Tibial artery (tissue), 4 donors: ENCODE results near the gene HDAC4.

Experiments used
- DNase-seq, 2 donors: peaks; one replicate each; pipeline ENCODE4 v3.0.0-alpha.2; 2019
- H3K27ac ChIP-seq, 2 donors: fragments of 200-600 bp; sonication (generic) in 1 of 2; 1 replicate in 1 of 2; 2 replicates in 1 of 2; pipeline ENCODE4 v1.5.1; 2018 to 2019; ENCODE audit warnings: mild to moderate bottlenecking in 1 of 2
- H3K27me3 ChIP-seq, 2 donors: fragments of 200-600 bp; sonication (generic) in 1 of 2; one replicate each; pipeline versions ENCODE4 v1.5.1 to v1.6.0; 2016 to 2019
- H3K36me3 ChIP-seq, 3 donors: fragments of 200-600 bp; sonication (generic) in 2 of 3; one replicate each; pipeline ENCODE4 v1.5.1; 2016 to 2019; ENCODE audit warnings: mild to moderate bottlenecking in 2 of 3
- H3K4me1 ChIP-seq, 4 donors: fragments of 200-600 bp; sonication (generic) in 2 of 4; 1 replicate in 3 of 4; 2 replicates in 1 of 4; pipeline ENCODE4 v1.5.1; 2016 to 2019
- H3K4me3 ChIP-seq, 2 donors: fragments of 200-600 bp; sonication (generic) in 1 of 2; 1 replicate in 1 of 2; 2 replicates in 1 of 2; pipeline ENCODE4 v1.5.1; 2018 to 2019; ENCODE audit warnings: mild to moderate bottlenecking in 2 of 2
- H3K9me3 ChIP-seq, 3 donors: fragments of 200-600 bp; sonication (generic) in 1 of 3; one replicate each; pipeline ENCODE4 v1.5.1; 2016 to 2019
- CTCF ChIP-seq, 2 experiments: fragments of 200-600 bp in 1 of 2; fragments of 450-650 bp in 1 of 2; IDR thresholded peaks; one replicate each; pipeline ENCODE4 v1.5.1; 2017 to 2019; ENCODE audit warnings: antibody characterized with exemption in 2 of 2, mild to moderate bottlenecking in 1 of 2, moderate library complexity in 1 of 2
- intact Hi-C: fragments of 100-400 bp; cut with DNase I; formaldehyde crosslinking; loops from one replicate; pipeline ENCODE4 v1.15.0; 2023; ENCODE audit warnings: low total_unique reads

HDAC4 gene

DNA sequence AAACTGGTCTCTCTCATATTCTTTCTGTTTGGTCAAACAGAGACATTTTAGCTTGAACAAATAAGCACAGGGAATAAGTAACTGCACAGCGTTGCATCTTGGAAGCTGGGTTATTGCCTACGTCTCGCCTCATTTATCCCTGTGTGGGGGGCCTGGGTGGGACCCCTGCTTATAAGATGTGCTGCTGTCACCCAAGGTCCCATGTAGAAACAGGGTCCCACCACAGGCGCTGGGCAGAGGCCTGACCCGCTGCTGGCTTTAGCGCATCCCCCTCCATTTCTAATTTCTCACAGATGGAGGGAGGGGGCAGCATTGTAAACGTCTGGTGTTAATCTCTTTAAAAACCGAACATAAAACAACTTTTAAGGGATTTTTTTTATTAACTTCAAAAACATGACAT is 207.8 kb downstream of the HDAC4 start:
- intact Hi-C loops: no loop called here
- DNase-seq: peak; percentile 5 to 46
- H3K36me3 ChIP-seq: peaks cover 17 to 32% (median 25%) of the 10 kb centered on the region in 3 donors
- TF ChIP-seq CTCF (IDR thresholded peaks at IDR 0.05): no peak
- H3K4me3 ChIP-seq: no peak overlapping the region
- peaks cover 0 to 6% (median 4%) of the 10 kb centered on the region in 3 donors for H3K9me3 ChIP-seq
- no peak overlapping the region for H3K27ac ChIP-seq
- H3K27me3 ChIP-seq: no peaks in the 10 kb centered on the region
- no peaks in the 10 kb centered on the region for H3K4me1 ChIP-seq

- no peaks in the 10 kb centered on the region for H3K27me3 ChIP-seq
- no peak overlapping the region for H3K27ac ChIP-seq
- no peaks in the 10 kb centered on the region for H3K4me1 ChIP-seq
- peak; percentile 10 to 57 for DNase-seq
- intact Hi-C loops: no loop called here
- H3K36me3 ChIP-seq: peaks cover 18 to 36% (median 30%) of the 10 kb centered on the region in 3 donors
- TF ChIP-seq CTCF (IDR thresholded peaks at IDR 0.05): no peak
- H3K4me3 ChIP-seq: no peak overlapping the region
- H3K9me3 ChIP-seq: peaks cover 0 to 6% (median 4%) of the 10 kb centered on the region in 3 donors
Observed at GRCh38 chr2:239192456-239192855, 208.4 kb downstream of the HDAC4 start.

DNA sequence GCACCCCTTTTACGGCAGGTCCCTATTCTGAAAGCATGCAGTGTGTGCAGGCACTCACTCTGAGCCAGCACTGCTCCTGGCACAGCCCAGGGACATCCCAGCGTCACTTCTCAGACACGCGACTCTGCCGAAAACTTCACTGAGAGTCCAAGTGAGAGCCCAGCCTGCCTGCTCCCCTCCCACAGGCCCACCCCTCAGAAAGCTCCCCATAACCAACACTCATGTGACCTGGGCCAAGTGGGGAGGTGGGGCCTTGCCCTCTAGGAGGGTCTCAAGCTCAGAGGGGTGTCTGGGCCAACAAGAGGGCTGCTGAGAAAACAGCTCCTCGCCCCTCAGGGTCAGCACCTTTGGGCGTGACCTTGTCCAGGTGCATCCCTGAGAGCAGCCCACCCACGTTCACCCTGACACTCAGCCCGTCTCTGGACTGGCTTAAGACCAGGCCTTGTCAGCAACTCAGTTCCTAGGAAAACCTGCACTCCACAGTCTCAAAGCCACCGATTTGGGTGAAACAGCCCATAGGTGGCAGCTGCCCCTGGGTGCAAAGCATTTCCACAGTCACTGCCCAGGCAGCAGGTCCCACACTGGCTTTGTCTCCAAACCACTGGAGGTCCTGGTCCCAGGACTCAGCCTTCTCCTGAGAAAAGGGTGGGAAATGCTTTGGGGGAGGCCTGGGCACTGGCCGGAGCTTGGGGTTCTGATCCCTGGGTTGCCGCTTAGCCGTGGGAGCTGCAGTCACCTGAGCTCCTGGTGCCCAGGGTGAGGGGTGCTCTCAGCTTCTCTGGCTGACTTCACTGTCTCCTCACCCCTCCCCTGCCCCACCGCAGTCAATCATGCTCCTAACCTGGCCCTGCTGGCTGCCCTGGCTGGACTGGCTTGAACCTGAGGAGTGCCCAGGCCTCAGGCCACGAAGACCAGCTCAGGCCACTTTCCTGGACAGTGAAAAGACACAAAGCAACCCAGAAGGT is 209.6 kb downstream of the HDAC4 start:
- no peak for TF ChIP-seq CTCF (IDR thresholded peaks at IDR 0.05)
- peak; percentile 17 to 61 for DNase-seq
- Histone ChIP-seq H3K9me3 (peaks cover 0 to 6% (median 4%) of the 10 kb centered on the region in 3 donors), H3K27ac (no peak overlapping the region), H3K36me3 (peaks cover 25 to 37% (median 28%) of the 10 kb centered on the region in 3 donors), H3K27me3 (no peaks in the 10 kb centered on the region), H3K4me3 (no peak overlapping the region), H3K4me1 (no peaks in the 10 kb centered on the region)
- intact Hi-C loops: no loop called here

DNA sequence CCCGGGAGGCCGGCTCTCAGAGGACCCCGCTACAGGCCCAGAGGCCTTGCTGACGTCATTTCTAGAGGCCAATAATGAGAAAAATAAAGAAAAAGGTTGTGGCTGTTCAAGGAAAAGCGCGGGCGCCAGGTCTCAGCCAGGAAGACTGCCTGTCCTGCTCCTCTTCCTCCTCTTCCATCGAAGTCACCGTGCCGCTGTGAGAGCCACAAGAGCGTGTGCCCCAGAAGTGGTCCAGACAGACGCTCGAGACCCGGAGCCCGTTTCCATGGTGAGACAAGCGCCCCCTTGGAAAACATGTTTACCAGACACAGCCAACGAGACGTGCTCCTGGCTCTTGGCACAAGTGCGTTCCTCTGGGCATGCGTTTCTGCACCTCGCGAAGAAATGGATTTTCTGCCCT is 210.5 kb downstream of the HDAC4 start:
- H3K27me3 ChIP-seq: no peaks in the 10 kb centered on the region
- DNase-seq: peak in 1 of 2 donors; percentile 10
- intact Hi-C loops: no loop called here
- no peak overlapping the region for H3K27ac ChIP-seq
- TF ChIP-seq CTCF (IDR thresholded peaks at IDR 0.05): no peak
- H3K9me3 ChIP-seq: peaks cover 0 to 6% (median 4%) of the 10 kb centered on the region in 3 donors
- H3K4me1 ChIP-seq: no peaks in the 10 kb centered on the region
- peaks cover 25 to 44% (median 35%) of the 10 kb centered on the region in 3 donors for H3K36me3 ChIP-seq
- H3K4me3 ChIP-seq: no peak overlapping the region

DNA sequence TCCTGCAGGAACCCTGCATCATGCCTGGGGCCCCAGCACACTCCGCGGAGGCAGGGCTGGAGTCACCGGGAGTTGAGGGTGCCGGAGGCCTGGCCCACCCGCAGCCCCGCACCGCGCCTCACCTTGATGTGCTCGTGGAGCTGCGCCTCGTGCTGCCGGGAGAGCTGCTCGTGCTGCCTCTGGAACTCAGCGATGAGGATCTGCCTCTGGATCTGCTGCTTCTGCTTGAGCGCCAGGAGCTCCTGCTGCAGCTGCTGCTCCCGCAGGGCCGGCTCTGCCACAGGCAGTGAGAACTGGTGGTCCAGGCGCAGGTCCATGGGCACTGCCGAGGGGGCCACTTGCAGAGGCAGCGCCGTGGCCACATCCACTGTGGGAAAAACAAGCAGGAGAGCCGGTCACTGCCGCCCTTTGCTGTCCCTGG is 211.1 kb downstream of the HDAC4 start:
- peaks cover 0 to 6% (median 4%) of the 10 kb centered on the region in 3 donors for H3K9me3 ChIP-seq
- peak; percentile 10 to 60 for DNase-seq
- intact Hi-C loops: no loop called here
- no peaks in the 10 kb centered on the region for H3K27me3 ChIP-seq
- H3K36me3 ChIP-seq: peaks cover 25 to 48% (median 37%) of the 10 kb centered on the region in 3 donors
- no peak overlapping the region for H3K4me3 ChIP-seq
- TF ChIP-seq CTCF (IDR thresholded peaks at IDR 0.05): no peak
- no peaks in the 10 kb centered on the region for H3K4me1 ChIP-seq
- no peak overlapping the region for H3K27ac ChIP-seq
